HepG2 (cell line): ENCODE measurements around the gene TRIM10. TPM values are rescaled to one million over a fixed set of nuclear protein-coding genes. Genes with fewer than 3 reads are reported as not detected.
A peak's percentile ranks its signal among the peaks of the same experiment; 100 is the strongest.

Experiments
- CHD4 ChIP-seq: fragments of 200-600 bp; sonication (generic); IDR thresholded peaks from 2 replicates; pipeline ENCODE4 v1.7.0; 2017; ENCODE audit warnings: mild to moderate bottlenecking, low read length, borderline replicate concordance
- ESRRA ChIP-seq: sonication (generic); formaldehyde crosslinking; IDR thresholded peaks from 2 replicates; pipeline ENCODE4 v1.5.1; 2020; ENCODE audit warnings: mild to moderate bottlenecking, low read depth, missing genetic modification reagents
- GPN1 ChIP-seq: sonication (generic); formaldehyde crosslinking; IDR thresholded peaks from 2 replicates; pipeline ENCODE4 v1.5.1; 2020; ENCODE audit warnings: missing genetic modification reagents, borderline replicate concordance
- MTA1 ChIP-seq: sonication (generic); formaldehyde crosslinking; IDR thresholded peaks from 2 replicates; pipeline ENCODE4 v1.4.0; 2020; ENCODE audit warnings: missing genetic modification reagents, mild to moderate bottlenecking, borderline replicate concordance
- MXD4 ChIP-seq: IDR thresholded peaks from 2 replicates; pipeline ENCODE4 v1.6.1; 2016; ENCODE audit warnings: mild to moderate bottlenecking, missing biosample characterization, missing genetic modification reagents
- NFKB2 ChIP-seq: sonication (generic); formaldehyde crosslinking; IDR thresholded peaks from 2 replicates; pipeline ENCODE4 v1.4.0; 2020; ENCODE audit warnings: missing genetic modification reagents, borderline replicate concordance
- PPARG ChIP-seq: conservative IDR thresholded peaks from 2 replicates; pipeline ENCODE4 v1.6.1; 2016; ENCODE audit warnings: missing biosample characterization, missing genetic modification reagents
- RAD21 ChIP-seq: fragments of 450-650 bp; formaldehyde crosslinking; IDR thresholded peaks from 2 replicates; pipeline ENCODE4 v1.5.0; 2020; ENCODE audit warnings: mild to moderate bottlenecking
- RFX1 ChIP-seq: fragments of 450-650 bp; IDR thresholded peaks from 2 replicates; pipeline ENCODE4 v1.6.1; 2017
- SRSF4 ChIP-seq: fragments of 200-400 bp; formaldehyde crosslinking; IDR thresholded peaks from one replicate; pipeline ENCODE4 v1.6.1; 2018; ENCODE audit warnings: mild to moderate bottlenecking, low read depth, low read length, moderate library complexity; ENCODE audit not compliant: poor library complexity, severe bottlenecking
- ZNF292 ChIP-seq: sonication (generic); formaldehyde crosslinking; IDR thresholded peaks from 2 replicates; pipeline ENCODE4 v1.8.1; 2022; ENCODE audit warnings: mild to moderate bottlenecking, low read depth, missing genetic modification reagents, borderline replicate concordance
- ZNF451 ChIP-seq: sonication (generic); formaldehyde crosslinking; IDR thresholded peaks from 2 replicates; pipeline ENCODE4 v1.5.0; 2020; ENCODE audit warnings: mild to moderate bottlenecking, missing genetic modification reagents
- ZNF839 ChIP-seq: sonication (generic); formaldehyde crosslinking; IDR thresholded peaks from 2 replicates; pipeline ENCODE4 v1.4.0; 2020; ENCODE audit warnings: missing genetic modification reagents, mild to moderate bottlenecking, borderline replicate concordance
- ZSCAN25 ChIP-seq: sonication (generic); formaldehyde crosslinking; IDR thresholded peaks from 2 replicates; pipeline ENCODE4 v1.8.0; 2022; ENCODE audit warnings: mild to moderate bottlenecking, missing genetic modification reagents
- polyA plus RNA-seq, 8 experiments: library from polyadenylated mRNA; depleted of rRNA in 3 of 8; stranded (reverse) in 7 of 8; unstranded in 1 of 8; fragments of >200 nt; fragmentation: Illumina TruSeq in 4 of 8; extraction: Trizol in 4 of 8; gene quantifications; 2 replicates each; pipeline versions ENCODE4 v1.2.1 to v1.2.3, GENCODE V29; 2011 to 2016; ENCODE audit warnings: low read depth in 4 of 8, missing spikeins in 1 of 8, mixed read lengths in 1 of 8; ENCODE audit not compliant: insufficient read depth in 1 of 8
- total RNA-seq, 5 experiments: library from RNA; depleted of rRNA; stranded (reverse); fragments of >200 nt; fragmentation: Illumina TruSeq; extraction: Trizol; gene quantifications; 2 replicates each; pipeline ENCODE4 v1.2.3, GENCODE V29; 2016; ENCODE audit warnings: low read depth in 1 of 5
- TF ChIP-seq, protein P1 (sequence below): sonication (generic); formaldehyde crosslinking; IDR thresholded peaks from 2 replicates; pipeline ENCODE4 v1.4.0; 2020; ENCODE audit warnings: missing genetic modification reagents
- TF ChIP-seq, protein P2 (sequence below): sonication (generic); formaldehyde crosslinking; IDR thresholded peaks from 2 replicates; pipeline ENCODE4 v1.4.0; 2020; ENCODE audit warnings: low read depth, mild to moderate bottlenecking, missing genetic modification reagents
- TF ChIP-seq, protein P3 (sequence below), 2 experiments: sonication (generic) in 1 of 2; formaldehyde crosslinking in 1 of 2; IDR thresholded peaks; 2 replicates each; pipeline versions ENCODE4 v1.4.0 to v1.6.1; 2016 to 2020; ENCODE audit warnings: borderline replicate concordance in 1 of 2, low read depth in 1 of 2, mild to moderate bottlenecking in 1 of 2, missing genetic modification reagents in 1 of 2
- TF ChIP-seq, protein P4 (sequence below): sonication (generic); formaldehyde crosslinking; conservative IDR thresholded peaks from 2 replicates; pipeline ENCODE4 v1.8.1; 2023; ENCODE audit warnings: missing genetic modification reagents

TRIM10 gene
- total and polyA plus RNA-seq, 2 of the 13 experiments (the other 11 are each of a cell fraction or from before 2014, with no cell fraction given), result 4.1 to 6.8 TPM

DNA sequence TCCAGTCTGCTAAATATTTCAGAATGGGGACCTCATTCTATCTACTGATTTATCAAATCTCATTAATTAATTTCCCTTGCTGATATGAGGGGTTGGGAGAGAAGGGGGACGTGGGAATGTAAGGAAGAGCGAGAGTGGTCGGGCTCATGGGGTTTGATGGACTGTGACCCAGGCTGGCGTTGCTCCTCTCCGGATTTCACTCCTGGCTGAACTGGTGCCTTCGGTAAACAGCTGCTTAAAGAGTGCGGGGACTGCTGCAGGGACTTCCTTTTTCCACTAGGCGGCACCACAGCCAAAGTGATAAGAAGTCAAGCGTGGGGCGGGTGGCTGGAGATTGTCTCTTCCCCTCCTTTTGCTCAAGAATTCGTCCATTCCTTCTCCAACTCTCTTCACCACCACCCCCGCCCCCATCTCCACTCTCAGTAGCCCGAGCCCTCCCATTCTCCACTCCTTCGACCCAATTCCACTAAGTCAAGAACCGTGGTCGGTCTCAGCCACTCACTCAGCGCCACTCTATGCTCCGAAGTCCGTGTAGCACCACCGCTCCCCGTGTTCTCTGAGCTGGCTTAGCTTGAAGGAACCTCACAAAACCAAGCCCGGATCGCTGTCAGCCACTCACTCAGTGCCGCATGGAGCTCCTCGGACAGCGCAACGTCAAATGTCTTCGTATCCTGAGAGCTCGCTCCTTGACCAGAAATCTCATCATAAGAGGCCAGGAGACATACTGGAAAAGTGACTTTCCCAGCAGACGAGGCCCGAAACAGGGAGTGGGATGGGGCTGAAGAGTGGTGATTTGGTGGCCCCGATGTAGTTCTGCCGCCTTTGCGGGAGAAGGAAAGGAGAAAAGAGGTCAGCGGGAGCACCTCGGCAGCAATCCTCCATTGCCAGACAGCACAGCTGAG lies 57.8 kb downstream of the TRIM10 start (continued):
- TF ChIP-seq, protein P1, sequence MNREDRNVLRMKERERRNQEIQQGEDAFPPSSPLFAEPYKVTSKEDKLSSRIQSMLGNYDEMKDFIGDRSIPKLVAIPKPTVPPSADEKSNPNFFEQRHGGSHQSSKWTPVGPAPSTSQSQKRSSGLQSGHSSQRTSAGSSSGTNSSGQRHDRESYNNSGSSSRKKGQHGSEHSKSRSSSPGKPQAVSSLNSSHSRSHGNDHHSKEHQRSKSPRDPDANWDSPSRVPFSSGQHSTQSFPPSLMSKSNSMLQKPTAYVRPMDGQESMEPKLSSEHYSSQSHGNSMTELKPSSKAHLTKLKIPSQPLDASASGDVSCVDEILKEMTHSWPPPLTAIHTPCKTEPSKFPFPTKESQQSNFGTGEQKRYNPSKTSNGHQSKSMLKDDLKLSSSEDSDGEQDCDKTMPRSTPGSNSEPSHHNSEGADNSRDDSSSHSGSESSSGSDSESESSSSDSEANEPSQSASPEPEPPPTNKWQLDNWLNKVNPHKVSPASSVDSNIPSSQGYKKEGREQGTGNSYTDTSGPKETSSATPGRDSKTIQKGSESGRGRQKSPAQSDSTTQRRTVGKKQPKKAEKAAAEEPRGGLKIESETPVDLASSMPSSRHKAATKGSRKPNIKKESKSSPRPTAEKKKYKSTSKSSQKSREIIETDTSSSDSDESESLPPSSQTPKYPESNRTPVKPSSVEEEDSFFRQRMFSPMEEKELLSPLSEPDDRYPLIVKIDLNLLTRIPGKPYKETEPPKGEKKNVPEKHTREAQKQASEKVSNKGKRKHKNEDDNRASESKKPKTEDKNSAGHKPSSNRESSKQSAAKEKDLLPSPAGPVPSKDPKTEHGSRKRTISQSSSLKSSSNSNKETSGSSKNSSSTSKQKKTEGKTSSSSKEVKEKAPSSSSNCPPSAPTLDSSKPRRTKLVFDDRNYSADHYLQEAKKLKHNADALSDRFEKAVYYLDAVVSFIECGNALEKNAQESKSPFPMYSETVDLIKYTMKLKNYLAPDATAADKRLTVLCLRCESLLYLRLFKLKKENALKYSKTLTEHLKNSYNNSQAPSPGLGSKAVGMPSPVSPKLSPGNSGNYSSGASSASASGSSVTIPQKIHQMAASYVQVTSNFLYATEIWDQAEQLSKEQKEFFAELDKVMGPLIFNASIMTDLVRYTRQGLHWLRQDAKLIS (CRISPR knock-in tag), result no peak
- TF ChIP-seq MTA1 (no peak), RAD21 (CRISPR knock-in tag) (peak; percentile 96), SRSF4 (no peak), ESRRA (no peak), ZSCAN25 (CRISPR knock-in tag) (no peak), RFX1 (no peak), PPARG (no peak; the same call in 1 of the 2 replicates), GPN1 (CRISPR knock-in tag) (no peak), CHD4 (no peak), ZNF292 (CRISPR knock-in tag) (0 out of 2 replicates have a peak, but pooled peaks have one; percentile 25), ZNF451 (CRISPR knock-in tag) (no peak), ZNF839 (no peak), NFKB2 (CRISPR knock-in tag) (peak; percentile 29; the same call in 1 of the 2 replicates), MXD4 (CRISPR knock-in tag) (peak; percentile 63)
- TF ChIP-seq, protein P2, sequence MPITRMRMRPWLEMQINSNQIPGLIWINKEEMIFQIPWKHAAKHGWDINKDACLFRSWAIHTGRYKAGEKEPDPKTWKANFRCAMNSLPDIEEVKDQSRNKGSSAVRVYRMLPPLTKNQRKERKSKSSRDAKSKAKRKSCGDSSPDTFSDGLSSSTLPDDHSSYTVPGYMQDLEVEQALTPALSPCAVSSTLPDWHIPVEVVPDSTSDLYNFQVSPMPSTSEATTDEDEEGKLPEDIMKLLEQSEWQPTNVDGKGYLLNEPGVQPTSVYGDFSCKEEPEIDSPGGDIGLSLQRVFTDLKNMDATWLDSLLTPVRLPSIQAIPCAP (CRISPR knock-in tag), result no peak
- TF ChIP-seq, protein P3, sequence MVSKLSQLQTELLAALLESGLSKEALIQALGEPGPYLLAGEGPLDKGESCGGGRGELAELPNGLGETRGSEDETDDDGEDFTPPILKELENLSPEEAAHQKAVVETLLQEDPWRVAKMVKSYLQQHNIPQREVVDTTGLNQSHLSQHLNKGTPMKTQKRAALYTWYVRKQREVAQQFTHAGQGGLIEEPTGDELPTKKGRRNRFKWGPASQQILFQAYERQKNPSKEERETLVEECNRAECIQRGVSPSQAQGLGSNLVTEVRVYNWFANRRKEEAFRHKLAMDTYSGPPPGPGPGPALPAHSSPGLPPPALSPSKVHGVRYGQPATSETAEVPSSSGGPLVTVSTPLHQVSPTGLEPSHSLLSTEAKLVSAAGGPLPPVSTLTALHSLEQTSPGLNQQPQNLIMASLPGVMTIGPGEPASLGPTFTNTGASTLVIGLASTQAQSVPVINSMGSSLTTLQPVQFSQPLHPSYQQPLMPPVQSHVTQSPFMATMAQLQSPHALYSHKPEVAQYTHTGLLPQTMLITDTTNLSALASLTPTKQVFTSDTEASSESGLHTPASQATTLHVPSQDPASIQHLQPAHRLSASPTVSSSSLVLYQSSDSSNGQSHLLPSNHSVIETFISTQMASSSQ (IDR thresholded peaks at IDR 0.05; ENCODE audit: low read depth), result no peak
- TF ChIP-seq, protein P3 (CRISPR knock-in tag; IDR thresholded peaks at IDR 0.05; ENCODE audit: borderline replicate concordance), result no peak
- TF ChIP-seq, protein P4, sequence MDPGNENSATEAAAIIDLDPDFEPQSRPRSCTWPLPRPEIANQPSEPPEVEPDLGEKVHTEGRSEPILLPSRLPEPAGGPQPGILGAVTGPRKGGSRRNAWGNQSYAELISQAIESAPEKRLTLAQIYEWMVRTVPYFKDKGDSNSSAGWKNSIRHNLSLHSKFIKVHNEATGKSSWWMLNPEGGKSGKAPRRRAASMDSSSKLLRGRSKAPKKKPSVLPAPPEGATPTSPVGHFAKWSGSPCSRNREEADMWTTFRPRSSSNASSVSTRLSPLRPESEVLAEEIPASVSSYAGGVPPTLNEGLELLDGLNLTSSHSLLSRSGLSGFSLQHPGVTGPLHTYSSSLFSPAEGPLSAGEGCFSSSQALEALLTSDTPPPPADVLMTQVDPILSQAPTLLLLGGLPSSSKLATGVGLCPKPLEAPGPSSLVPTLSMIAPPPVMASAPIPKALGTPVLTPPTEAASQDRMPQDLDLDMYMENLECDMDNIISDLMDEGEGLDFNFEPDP (CRISPR knock-in tag), result no peak
